Activated T-helper 9 cell treated with anti-CD3 and anti-CD28 coated beads, Interleukin-2, amount 50 U/mL, for 16 hours (primary cell): Measurements from ENCODE around the gene CAPZB.

Experiments used
- DNase-seq: peaks from one replicate; pipeline ENCODE4 v3.0.0-alpha.2; 2020; ENCODE audit warnings: low read depth

CAPZB gene

GRCh38 chr1:19385221-19385620, 100.1 kb downstream of the CAPZB start:
- DNase-seq: no peak

DNA sequence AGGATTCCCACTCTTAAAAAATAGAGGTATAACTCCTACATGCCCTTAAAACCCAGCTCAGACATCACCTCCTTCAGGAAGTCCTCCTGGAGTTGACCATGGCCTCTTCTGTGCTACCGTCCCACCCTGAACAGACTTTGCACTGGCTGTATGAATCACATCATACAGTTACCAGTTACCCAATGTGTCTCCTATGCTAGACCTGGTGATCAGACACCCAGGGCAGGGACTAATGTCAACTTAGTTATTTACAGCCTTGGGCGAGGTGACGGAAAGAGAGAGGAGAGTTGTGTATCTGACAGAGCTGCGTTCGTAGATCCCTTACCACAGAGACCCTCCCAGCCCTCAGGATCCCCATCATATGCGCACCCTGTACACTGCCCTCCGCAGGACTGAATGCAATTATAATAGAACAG, 100.6 kb downstream of the CAPZB start:
- DNase-seq: no peak

GRCh38 chr1:19384113-19384512, 101.2 kb downstream of the CAPZB start:
- DNase-seq: no peak

GRCh38 chr1:19382222-19382621, 103.1 kb downstream of the CAPZB start:
- no peak for DNase-seq

- DNase-seq: no peak
These were observed 104.1 kb downstream of the CAPZB start for GRCh38 chr1:19381261-19381660.

DNA sequence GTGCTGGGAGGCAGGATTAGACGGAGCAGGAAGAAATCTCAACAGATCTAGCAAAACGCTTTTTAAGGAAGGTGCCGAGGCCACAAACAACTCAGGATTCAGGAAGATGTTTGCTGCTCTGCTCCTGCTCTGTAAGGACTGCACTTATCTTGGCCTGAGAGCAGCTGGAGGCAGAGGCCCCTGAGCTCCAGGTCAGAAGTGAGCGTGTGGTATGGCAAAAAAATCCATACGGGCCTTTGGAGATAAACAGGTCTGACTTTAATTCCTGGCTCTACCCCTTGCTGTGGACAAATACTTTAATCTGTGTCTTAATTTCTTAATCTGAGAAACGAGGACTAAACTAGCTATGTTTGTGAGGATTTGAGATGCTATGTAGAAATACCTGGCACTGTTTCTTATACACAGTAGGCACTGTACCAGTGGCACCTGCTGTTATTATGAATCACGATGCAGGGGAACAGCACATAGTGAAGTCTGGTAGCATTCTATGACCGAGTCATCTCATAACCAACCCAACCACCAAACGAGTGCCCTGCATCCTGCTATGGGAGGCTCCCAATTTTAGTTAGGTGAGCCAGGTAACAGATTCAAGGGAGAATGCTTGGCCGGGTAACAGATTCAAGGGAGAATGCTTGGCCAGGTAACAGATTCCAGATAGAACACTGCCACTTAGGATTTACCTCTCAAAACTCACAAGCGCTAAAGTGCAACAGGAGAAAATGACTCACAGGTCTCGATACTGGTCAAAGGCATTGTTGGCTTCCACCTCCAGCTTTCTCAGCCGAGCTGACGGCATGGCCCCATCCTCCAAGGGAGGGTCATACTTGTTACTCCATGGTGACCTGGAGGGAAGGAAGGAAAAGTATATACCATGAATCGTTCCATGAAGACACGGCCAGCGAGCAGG, 107.3 kb downstream of the CAPZB start:
- no peak for DNase-seq

GRCh38 chr1:19376428-19377372, 108.6 kb downstream of the CAPZB start:
- no peak for DNase-seq

DNA sequence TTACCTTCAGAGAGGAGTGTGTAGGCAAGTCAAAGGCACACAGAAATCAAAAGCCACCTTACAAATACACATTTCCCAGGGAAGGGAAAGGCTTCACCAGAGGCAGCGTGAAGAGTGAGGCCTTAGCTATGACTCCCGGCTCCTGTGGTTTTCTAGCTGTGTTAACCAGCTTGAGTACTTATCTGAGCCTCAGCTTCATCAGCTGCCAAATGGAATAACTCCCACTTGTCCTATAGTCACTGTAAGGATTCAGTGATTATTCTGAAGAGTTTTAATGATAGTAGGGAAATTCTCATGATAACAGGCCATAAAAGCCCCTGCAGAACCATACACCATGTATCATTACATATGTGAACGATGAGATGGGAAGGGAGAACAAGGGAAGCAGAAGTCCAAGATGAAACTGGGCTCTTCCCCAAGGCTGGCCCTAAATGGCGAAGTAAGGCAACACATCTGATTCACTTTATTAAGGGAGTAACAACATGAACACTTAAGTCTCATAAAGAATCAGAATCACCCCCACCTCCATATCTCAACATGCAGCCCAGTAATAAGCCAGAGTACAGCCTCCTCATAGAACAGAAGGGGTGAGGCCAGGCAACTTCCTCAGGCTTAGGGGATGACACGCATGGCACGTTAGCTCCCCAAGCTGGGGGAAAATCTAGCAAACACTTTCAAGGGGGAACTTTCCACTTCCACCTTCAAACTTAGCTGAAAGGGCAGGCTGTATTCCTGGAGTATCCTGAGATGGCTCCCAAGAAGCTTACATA, 109.5 kb downstream of the CAPZB start:
- DNase-seq: no peak

- no peak for DNase-seq
These were observed 110.4 kb downstream of the CAPZB start for GRCh38 chr1:19374926-19375325.

DNA sequence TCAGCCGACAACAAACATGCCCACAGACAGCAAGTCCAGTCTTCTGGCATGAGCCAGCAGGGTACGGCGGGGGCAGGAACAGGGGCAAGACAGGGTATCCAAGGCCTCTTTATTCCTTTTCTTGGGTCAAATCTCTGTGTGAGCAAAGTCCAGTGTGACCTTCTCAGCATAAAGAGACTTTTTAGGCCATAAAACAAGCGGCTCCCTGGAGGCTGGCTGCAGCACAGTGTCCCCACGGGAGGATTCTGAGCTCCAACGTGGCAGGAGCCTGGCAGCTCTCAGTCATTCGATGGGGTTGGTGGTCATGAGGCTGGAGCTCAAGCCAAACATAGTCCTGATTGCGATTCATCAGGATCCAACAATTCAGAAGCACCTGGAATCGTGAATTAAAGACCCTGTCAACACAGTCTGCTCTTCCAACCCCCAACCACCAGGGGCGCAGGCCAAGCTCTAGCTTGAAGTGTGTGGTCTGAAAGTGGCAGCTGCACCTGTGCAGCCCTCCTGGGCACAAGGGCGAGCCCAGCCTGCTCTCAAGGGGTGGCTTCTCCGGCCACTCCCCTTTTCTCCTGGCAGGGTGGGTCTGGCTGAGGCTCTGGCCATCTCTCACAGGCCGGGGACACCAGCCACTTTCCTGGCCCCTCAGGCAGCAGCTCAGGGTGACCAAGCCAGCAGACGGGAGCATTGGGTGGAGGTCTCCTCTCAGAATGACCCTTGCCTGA, 111.1 kb downstream of the CAPZB start:
- DNase-seq: no peak

DNA sequence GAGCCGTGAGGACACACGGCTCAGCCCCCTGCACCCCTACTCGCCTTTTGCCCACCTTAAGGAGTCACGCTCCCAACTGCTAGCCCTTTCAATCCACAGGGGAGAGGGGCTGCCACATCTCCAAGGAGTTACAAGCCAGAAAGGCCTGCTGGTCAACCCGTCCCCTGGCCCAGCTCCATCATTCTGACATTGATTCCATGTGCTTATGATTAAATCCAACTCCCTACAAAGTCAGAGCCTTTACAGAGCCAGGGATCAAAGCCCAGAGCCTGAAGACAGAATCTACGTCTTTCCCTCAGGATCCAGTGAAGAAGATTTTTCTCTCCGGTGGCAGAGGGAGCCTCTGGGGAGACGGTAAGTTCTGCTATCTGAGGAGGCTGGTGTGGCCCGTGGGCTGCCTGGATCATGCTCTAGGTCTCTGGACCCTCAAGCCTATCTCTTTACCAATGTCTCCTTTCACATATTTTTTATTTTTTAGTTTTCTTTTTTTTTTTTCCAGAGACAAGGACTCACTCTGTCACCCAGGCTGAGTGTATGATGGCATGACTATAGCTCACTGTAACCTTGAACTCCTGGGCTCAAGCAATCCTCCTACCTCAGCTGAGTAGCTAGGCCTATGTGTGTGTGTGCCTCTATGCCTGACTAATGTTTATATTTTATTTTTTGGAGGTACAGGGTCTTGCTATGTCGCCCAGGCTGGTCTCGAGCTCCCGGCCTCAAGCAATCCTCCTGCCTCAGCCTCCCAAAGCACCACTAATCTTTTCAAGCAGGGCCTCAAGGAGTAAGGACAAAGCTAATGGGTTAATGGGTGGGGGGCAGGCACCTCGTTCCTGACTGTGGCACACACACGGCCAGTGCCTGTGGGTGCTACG, 111.9 kb downstream of the CAPZB start:
- no peak for DNase-seq

- no peak for DNase-seq
These were observed 112.7 kb downstream of the CAPZB start for GRCh38 chr1:19372602-19373001.

GRCh38 chr1:19372136-19372514, 113.2 kb downstream of the CAPZB start:
- DNase-seq: no peak

- no peak for DNase-seq
These were observed 113.9 kb downstream of the CAPZB start for GRCh38 chr1:19371226-19372135.

GRCh38 chr1:19370453-19371170, 114.7 kb downstream of the CAPZB start:
- no peak for DNase-seq

GRCh38 chr1:19369396-19370090, 115.8 kb downstream of the CAPZB start:
- DNase-seq: no peak

- no peak for DNase-seq
These were observed 116.4 kb downstream of the CAPZB start for GRCh38 chr1:19368964-19369363.

- DNase-seq: no peak
These were observed 117.3 kb downstream of the CAPZB start for GRCh38 chr1:19368050-19368449.
